GM06990 (cell line): ENCODE data around the gene MGME1.

Experiments used
- DNase-seq: peaks from one replicate; pipeline ENCODE4 v3.0.0-alpha.2; 2011; ENCODE audit not compliant: insufficient read length; ENCODE audit errors: extremely low read depth
- H3K27me3 ChIP-seq: replicated peaks from 2 replicates; pipeline ENCODE4 v1.6.0; 2011; ENCODE audit warnings: low read length; ENCODE audit not compliant: control insufficient read depth, insufficient read depth
- H3K36me3 ChIP-seq: 2 replicates; pipeline ENCODE4 v1.5.1; 2011; ENCODE audit warnings: low read length; ENCODE audit not compliant: control insufficient read depth, insufficient read depth
- H3K4me3 ChIP-seq: replicated peaks from 2 replicates; pipeline ENCODE4 v1.5.1; 2011; ENCODE audit warnings: low read depth, mild to moderate bottlenecking, control low read depth, low read length
- CTCF ChIP-seq: IDR thresholded peaks from 2 replicates; pipeline ENCODE4 v1.5.1; 2011; ENCODE audit warnings: low read length, control low read depth, mild to moderate bottlenecking, inconsistent platforms; ENCODE audit not compliant: insufficient read depth, poor library complexity, severe bottlenecking

The MGME1 gene

DNA sequence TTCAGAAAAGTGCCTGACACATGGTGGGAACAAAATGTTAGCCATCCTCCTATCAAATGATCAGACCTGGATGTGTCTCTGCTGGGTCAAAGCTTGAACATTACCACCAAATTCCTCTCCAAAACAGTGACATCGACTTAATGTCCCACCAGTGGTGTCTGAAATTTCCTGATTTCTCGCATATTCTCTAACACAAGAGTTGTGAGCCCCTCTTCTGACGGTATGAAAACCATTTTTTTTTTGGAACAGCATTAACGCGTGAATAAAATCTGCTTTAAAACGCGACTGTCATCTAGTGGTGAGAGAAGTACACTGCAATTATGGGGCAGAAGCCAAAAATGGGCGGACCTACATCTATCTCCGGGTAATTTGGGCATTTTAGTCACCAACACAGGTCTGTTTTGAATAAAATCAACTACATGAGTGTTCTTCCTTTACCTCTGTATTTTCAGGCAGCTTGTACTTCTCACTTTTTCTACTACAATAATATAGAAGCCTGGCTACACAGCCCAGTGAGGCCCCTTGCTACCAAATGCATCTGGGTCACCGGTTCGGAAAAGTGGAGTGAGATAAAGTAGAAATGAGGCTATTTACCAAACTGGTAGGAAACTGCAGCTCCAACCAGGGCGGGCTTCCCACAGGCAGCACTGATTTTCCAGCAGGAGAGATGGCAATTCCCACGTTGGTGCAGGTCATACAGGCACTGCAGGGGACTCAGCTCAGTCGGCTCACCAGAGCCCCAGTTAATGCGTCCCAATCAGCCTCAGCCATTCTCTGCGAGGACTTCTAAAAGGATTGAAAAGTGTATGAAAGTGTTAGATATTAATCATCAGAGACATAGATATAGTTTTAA lies 27.4 kb downstream of the MGME1 start:
- TF ChIP-seq CTCF: peak; percentile 95
- Histone ChIP-seq H3K27me3 (no peaks in the 10 kb centered on the region), H3K36me3 (no peaks in the 10 kb centered on the region), H3K4me3 (no peak overlapping the region)
- DNase-seq: no peak

DNA sequence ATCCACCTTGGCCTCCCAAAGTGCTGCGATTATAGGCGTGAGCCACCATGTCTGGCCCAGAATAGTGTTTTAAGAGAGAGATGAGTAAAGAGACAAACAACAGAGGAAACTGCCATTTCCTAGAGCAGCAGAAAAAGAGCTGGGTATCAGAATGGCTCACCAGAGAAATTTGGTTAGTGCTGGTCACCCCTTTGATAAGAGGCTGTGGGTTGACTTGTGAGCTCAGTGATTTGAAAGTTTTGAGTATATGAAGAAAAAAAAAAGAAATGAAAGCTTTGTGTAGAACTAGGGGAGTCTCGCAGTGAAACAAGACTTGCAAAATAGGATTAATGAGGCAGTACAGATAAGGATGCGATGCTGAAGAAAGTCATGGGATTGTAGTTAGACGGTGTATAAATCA lies 29.6 kb downstream of the MGME1 start:
- DNase-seq: no peak
- H3K4me3 ChIP-seq: no peak overlapping the region
- no peaks in the 10 kb centered on the region for H3K36me3 ChIP-seq
- no peaks in the 10 kb centered on the region for H3K27me3 ChIP-seq
- no peak for TF ChIP-seq CTCF

- Histone ChIP-seq H3K27me3 (no peaks in the 10 kb centered on the region), H3K4me3 (no peak overlapping the region), H3K36me3 (no peaks in the 10 kb centered on the region)
- no peak for TF ChIP-seq CTCF
- no peak for DNase-seq
These were observed 30.7 kb downstream of the MGME1 start for GRCh38 chr20:17999566-17999965.

GRCh38 chr20:18001131-18001921 lies 32.5 kb downstream of the MGME1 start:
- H3K4me3 ChIP-seq: no peak overlapping the region
- no peaks in the 10 kb centered on the region for H3K27me3 ChIP-seq
- H3K36me3 ChIP-seq: no peaks in the 10 kb centered on the region
- no peak for TF ChIP-seq CTCF
- no peak for DNase-seq

- peak; percentile 44 for DNase-seq
- no peak for TF ChIP-seq CTCF
- H3K27me3 ChIP-seq: no peaks in the 10 kb centered on the region
These were observed 35.1 kb downstream of the MGME1 start for GRCh38 chr20:18003897-18004296.

More at GRCh38 chr20:18003897-18004296, 35.1 kb downstream of the MGME1 start:
- H3K36me3 ChIP-seq: no peaks in the 10 kb centered on the region
- H3K4me3 ChIP-seq: no peak overlapping the region
